Measurements from ENCODE around the gene FILIP1. TPM values are rescaled to one million over a fixed set of nuclear protein-coding genes. Genes with fewer than 3 reads are reported as not detected.
"Not testable (repeated sequence)": the region's sequence is repeated elsewhere in the genome, so short reads cannot be mapped to it uniquely, and the experiment has no call there.

The FILIP1 gene
- total RNA-seq, 2 donors from 2014 or later = 78.2 to 117 TPM

GRCh38 chr6:75418233-75418632 is 75.4 kb downstream of the FILIP1 start:
- DNase-seq (ENCODE audit: low spot score) = no peak
- Histone ChIP-seq H3K27ac (peak overlapping the region in 1 of 2 donors; percentile 9), H3K4me1 (peaks cover 0 to 53% of the 10 kb centered on the region in 2 donors), H3K4me3 (no peak overlapping the region), H3K36me3 (peaks cover 3% of the 10 kb centered on the region), H3K27me3 (no peaks in the 10 kb centered on the region), H3K9me3 (no peaks in the 10 kb centered on the region)
- TF ChIP-seq CTCF (IDR thresholded peaks at IDR 0.05) = no peak

DNA sequence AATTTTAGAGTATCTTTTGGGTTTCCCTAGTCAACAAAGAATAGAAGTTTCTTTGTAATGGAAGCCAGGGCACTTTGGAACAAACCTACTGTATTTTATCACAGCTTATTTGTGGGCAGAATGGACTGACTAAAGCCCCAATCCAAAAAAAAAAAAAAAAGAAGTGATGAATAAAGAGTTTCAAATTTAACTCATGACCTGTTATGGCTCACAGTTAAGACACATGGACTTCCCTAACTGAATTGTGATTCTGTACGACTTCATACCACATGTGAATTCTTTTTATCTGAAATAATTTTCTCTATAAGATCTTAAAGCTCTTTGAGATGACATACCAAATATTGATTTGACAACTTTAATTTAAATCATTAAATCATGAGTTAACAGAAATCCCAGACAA is 77.2 kb downstream of the FILIP1 start:
- no peaks in the 10 kb centered on the region for H3K27me3 ChIP-seq
- H3K4me1 ChIP-seq = peaks cover 0 to 62% of the 10 kb centered on the region in 2 donors
- no peak for TF ChIP-seq CTCF (IDR thresholded peaks at IDR 0.05)
- DNase-seq (ENCODE audit: low spot score) = no peak
- H3K27ac ChIP-seq = peak overlapping the region; percentile 2 to 14
- H3K4me3 ChIP-seq = no peak overlapping the region
- no peaks in the 10 kb centered on the region for H3K9me3 ChIP-seq
- H3K36me3 ChIP-seq = peaks cover 3% of the 10 kb centered on the region

DNA sequence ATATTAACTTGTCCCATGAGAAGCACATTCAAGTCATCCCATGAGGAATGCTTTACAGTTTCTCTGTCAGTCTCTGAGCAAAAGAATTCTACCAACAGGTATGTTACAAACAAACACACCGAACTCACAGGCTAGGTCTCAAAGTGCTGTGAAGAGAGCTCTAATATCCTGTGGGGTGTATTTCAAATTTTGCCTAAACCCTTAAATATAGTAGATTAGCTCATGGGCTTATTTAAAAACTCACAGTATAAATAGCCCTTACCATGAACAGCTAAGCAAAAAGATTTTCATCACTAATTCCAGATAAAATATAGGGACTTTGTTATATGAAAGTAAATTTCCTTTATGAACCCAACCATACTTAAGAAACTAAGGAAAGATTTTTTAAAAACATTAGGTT is 77.8 kb downstream of the FILIP1 start:
- Histone ChIP-seq H3K27me3 (no peaks in the 10 kb centered on the region), H3K9me3 (no peaks in the 10 kb centered on the region), H3K27ac (peak overlapping the region; percentile 2 to 14), H3K4me1 (peaks cover 0 to 62% of the 10 kb centered on the region in 2 donors), H3K4me3 (no peak overlapping the region), H3K36me3 (peaks cover 3% of the 10 kb centered on the region)
- TF ChIP-seq CTCF (IDR thresholded peaks at IDR 0.05) = no peak
- no peak for DNase-seq (ENCODE audit: low spot score)

DNA sequence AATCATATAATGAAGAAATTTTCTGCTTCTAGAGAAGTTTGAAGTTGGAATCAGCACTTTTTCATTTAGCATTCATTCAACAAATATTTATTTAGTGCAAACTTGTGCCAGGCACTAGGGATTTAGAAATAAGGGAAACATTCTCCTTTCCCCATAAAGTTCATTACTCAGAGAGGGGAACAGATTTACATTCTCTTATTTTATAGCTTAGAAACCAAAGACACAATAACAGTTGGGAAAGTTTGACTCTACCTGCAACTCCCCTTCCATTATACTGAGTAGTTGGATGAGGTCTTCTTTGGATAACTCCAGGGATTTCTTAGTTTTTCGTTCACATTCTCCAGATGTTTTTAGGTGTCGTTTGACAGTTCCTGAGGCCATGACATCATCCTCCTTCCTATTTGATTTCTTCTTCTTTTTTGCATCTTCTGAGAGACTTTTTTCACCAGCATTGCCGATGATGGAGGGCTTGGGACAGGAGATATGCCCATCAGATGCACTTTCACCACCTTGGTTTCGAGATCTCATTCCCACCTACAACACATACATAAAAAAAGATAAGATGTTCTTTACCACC is 79.1 kb downstream of the FILIP1 start:
- H3K36me3 ChIP-seq = peaks cover 3% of the 10 kb centered on the region
- no peak overlapping the region for H3K27ac ChIP-seq
- DNase-seq (ENCODE audit: low spot score) = no peak
- no peak overlapping the region for H3K4me3 ChIP-seq
- H3K27me3 ChIP-seq = no peaks in the 10 kb centered on the region
- peaks cover 0 to 51% of the 10 kb centered on the region in 2 donors for H3K4me1 ChIP-seq
- no peaks in the 10 kb centered on the region for H3K9me3 ChIP-seq
- TF ChIP-seq CTCF (IDR thresholded peaks at IDR 0.05) = no peak

GRCh38 chr6:75412969-75413662 is 80.5 kb downstream of the FILIP1 start:
- no peak for DNase-seq (ENCODE audit: low spot score)
- Histone ChIP-seq H3K4me1 (peaks cover 0 to 39% of the 10 kb centered on the region in 2 donors), H3K27me3 (no peaks in the 10 kb centered on the region), H3K9me3 (no peaks in the 10 kb centered on the region), H3K4me3 (no peak overlapping the region), H3K27ac (peak overlapping the region; percentile 17 to 28), H3K36me3 (peaks cover 3% of the 10 kb centered on the region)
- no peak for TF ChIP-seq CTCF (IDR thresholded peaks at IDR 0.05)

- not testable (repeated sequence) for H3K36me3 ChIP-seq; H3K27me3 ChIP-seq; H3K27ac ChIP-seq; H3K4me3 ChIP-seq; DNase-seq (ENCODE audit: low spot score); H3K9me3 ChIP-seq
- peaks cover 0 to 29% of the 10 kb centered on the region in 2 donors for H3K4me1 ChIP-seq
Measured at GRCh38 chr6:75410564-75410963, 83.0 kb downstream of the FILIP1 start.
